Activated CD4-positive, alpha-beta T cell treated with anti-CD3 and anti-CD28 coated beads, Interleukin-2, amount 10 ng/mL, durations not matched to agents 24 days and 14 days (primary cell): Measurements from ENCODE around the gene ANXA5. TPM values are rescaled to one million over a fixed set of nuclear protein-coding genes. Genes with fewer than 3 reads are reported as not detected.
"Not testable (repeated sequence)": the region's sequence is repeated elsewhere in the genome, so short reads cannot be mapped to it uniquely, and the experiment has no call there.

Source experiments
- DNase-seq: peaks from one replicate; pipeline ENCODE4 v3.0.0; 2022
- H3K27ac Mint-ChIP-seq: one replicate; pipeline ENCODE4 v1.8.0; 2022; ENCODE audit warnings: mild to moderate bottlenecking, mixed read lengths
- H3K27me3 Mint-ChIP-seq: one replicate; pipeline ENCODE4 v1.8.0; 2022; ENCODE audit warnings: mixed read lengths
- H3K36me3 Mint-ChIP-seq: one replicate; pipeline ENCODE4 v1.8.0; 2022; ENCODE audit warnings: low read depth, mild to moderate bottlenecking, mixed read lengths
- H3K4me1 Mint-ChIP-seq: one replicate; pipeline ENCODE4 v1.8.0; 2021; ENCODE audit warnings: mixed read lengths
- H3K4me3 Mint-ChIP-seq: one replicate; pipeline ENCODE4 v1.8.0; 2022; ENCODE audit warnings: mild to moderate bottlenecking, moderate library complexity, mixed read lengths
- H3K9me3 Mint-ChIP-seq: one replicate; pipeline ENCODE4 v1.8.0; 2021; ENCODE audit warnings: mixed read lengths
- intact Hi-C: fragments of 100-400 bp; cut with micrococcal nuclease; formaldehyde crosslinking; loops from one replicate; pipeline ENCODE4 v1.15.1; 2023
- total RNA-seq: library from RNA; stranded (reverse); gene quantifications from 2 replicates; pipeline ENCODE4 v1.2.3, GENCODE V29; 2022

The ANXA5 gene
- total RNA-seq: 107 TPM in 2 replicates

GRCh38 chr4:121696581-121697461, at the start of gene ANXA5:
Gene ANXA5, minus strand, starts transcription at chr4:121696980. Its CDS starts 391 bp downstream, at chr4:121696589.
- peaks cover 25% of the 10 kb centered on the region for H3K36me3 Mint-ChIP-seq
- H3K4me1 Mint-ChIP-seq: peaks cover 39% of the 10 kb centered on the region
- intact Hi-C loops: loop anchor here (1.0 to 5.0 kb wide), 7 partner anchors 9 to 508 kb away; partner anchors contain the start of genes BBS7, CCNA2 and EXOSC9
- H3K9me3 Mint-ChIP-seq: peaks cover 9% of the 10 kb centered on the region
- peak within 1 kb of the TSS; percentile 98 for H3K4me3 Mint-ChIP-seq
- H3K27me3 Mint-ChIP-seq: peaks cover 33% of the 10 kb centered on the region
- peak within 1 kb of the TSS; percentile 100 for H3K27ac Mint-ChIP-seq
- DNase-seq: peak; percentile 94

GRCh38 chr4:121742794-121743193, 46.0 kb upstream of the ANXA5 start:
- no peak overlapping the region for H3K4me3 Mint-ChIP-seq

GRCh38 chr4:121741751-121742150, 45.0 kb upstream of the ANXA5 start:
- Mint-ChIP-seq H3K9me3 (no peaks in the 10 kb centered on the region), H3K4me1 (no peaks in the 10 kb centered on the region), H3K27me3 (peaks cover 24% of the 10 kb centered on the region), H3K36me3 (no peaks in the 10 kb centered on the region), H3K4me3 (no peak overlapping the region), H3K27ac (no peak overlapping the region)
- intact Hi-C loops: no loop called here
- DNase-seq: no peak

More at GRCh38 chr4:121742794-121743193, 46.0 kb upstream of the ANXA5 start:
- H3K9me3 Mint-ChIP-seq: no peaks in the 10 kb centered on the region
- intact Hi-C loops: no loop called here
- H3K27ac Mint-ChIP-seq: no peak overlapping the region
- H3K4me1 Mint-ChIP-seq: no peaks in the 10 kb centered on the region
- H3K27me3 Mint-ChIP-seq: peaks cover 28% of the 10 kb centered on the region
- no peaks in the 10 kb centered on the region for H3K36me3 Mint-ChIP-seq
- DNase-seq: peak; percentile 33

- H3K27ac Mint-ChIP-seq: no peak overlapping the region
- no peak overlapping the region for H3K4me3 Mint-ChIP-seq
- H3K9me3 Mint-ChIP-seq: no peaks in the 10 kb centered on the region
- H3K4me1 Mint-ChIP-seq: no peaks in the 10 kb centered on the region
- DNase-seq: peak; percentile 49
- intact Hi-C loops: no loop called here
- no peaks in the 10 kb centered on the region for H3K36me3 Mint-ChIP-seq
- peaks cover 30% of the 10 kb centered on the region for H3K27me3 Mint-ChIP-seq
These were observed 44.1 kb upstream of the ANXA5 start for GRCh38 chr4:121740796-121741409.

- Mint-ChIP-seq H3K4me1 (no peaks in the 10 kb centered on the region), H3K9me3 (no peaks in the 10 kb centered on the region), H3K27me3 (peaks cover 37% of the 10 kb centered on the region), H3K36me3 (no peaks in the 10 kb centered on the region), H3K27ac (no peak overlapping the region), H3K4me3 (no peak overlapping the region)
- intact Hi-C loops: no loop called here
- DNase-seq: no peak
These were observed 42.8 kb upstream of the ANXA5 start for GRCh38 chr4:121739575-121739974.

- no peaks in the 10 kb centered on the region for H3K9me3 Mint-ChIP-seq
- DNase-seq: no peak
- H3K4me1 Mint-ChIP-seq: no peaks in the 10 kb centered on the region
- peaks cover 36% of the 10 kb centered on the region for H3K27me3 Mint-ChIP-seq
- no peak overlapping the region for H3K27ac Mint-ChIP-seq
- intact Hi-C loops: no loop called here
- no peak overlapping the region for H3K4me3 Mint-ChIP-seq
- H3K36me3 Mint-ChIP-seq: no peaks in the 10 kb centered on the region
These were observed 42.2 kb upstream of the ANXA5 start for GRCh38 chr4:121738780-121739535.

GRCh38 chr4:121737846-121738554, 41.2 kb upstream of the ANXA5 start:
- H3K4me1 Mint-ChIP-seq: no peaks in the 10 kb centered on the region
- H3K27me3 Mint-ChIP-seq: peaks cover 33% of the 10 kb centered on the region
- DNase-seq: no peak
- no peak overlapping the region for H3K27ac Mint-ChIP-seq
- no peaks in the 10 kb centered on the region for H3K9me3 Mint-ChIP-seq
- no peak overlapping the region for H3K4me3 Mint-ChIP-seq
- intact Hi-C loops: no loop called here
- no peaks in the 10 kb centered on the region for H3K36me3 Mint-ChIP-seq

GRCh38 chr4:121736735-121737351, 40.1 kb upstream of the ANXA5 start:
- Mint-ChIP-seq H3K4me3 (no peak overlapping the region), H3K27ac (no peak overlapping the region), H3K36me3 (no peaks in the 10 kb centered on the region), H3K27me3 (peaks cover 34% of the 10 kb centered on the region), H3K9me3 (no peaks in the 10 kb centered on the region), H3K4me1 (no peaks in the 10 kb centered on the region)
- peak; percentile 77 for DNase-seq
- intact Hi-C loops: loop anchor here (1.0 kb wide), 2 partner anchors 253 to 367 kb away; no protein-coding TSS in a partner anchor

GRCh38 chr4:121734571-121734970, 37.8 kb upstream of the ANXA5 start:
- intact Hi-C loops: no loop called here
- DNase-seq: no peak
- Mint-ChIP-seq H3K4me1 (no peaks in the 10 kb centered on the region), H3K4me3 (no peak overlapping the region), H3K36me3 (no peaks in the 10 kb centered on the region), H3K9me3 (no peaks in the 10 kb centered on the region), H3K27ac (no peak overlapping the region), H3K27me3 (peaks cover 30% of the 10 kb centered on the region)

- intact Hi-C loops: no loop called here
- Mint-ChIP-seq H3K36me3 (no peaks in the 10 kb centered on the region), H3K27me3 (peaks cover 25% of the 10 kb centered on the region)
These were observed 37.2 kb upstream of the ANXA5 start for GRCh38 chr4:121733942-121734341.

GRCh38 chr4:121729753-121730152, 33.0 kb upstream of the ANXA5 start:
- H3K27ac Mint-ChIP-seq, H3K4me3 Mint-ChIP-seq, H3K36me3 Mint-ChIP-seq, H3K4me1 Mint-ChIP-seq, H3K9me3 Mint-ChIP-seq: not testable (repeated sequence)
- peaks cover 10% of the 10 kb centered on the region for H3K27me3 Mint-ChIP-seq
- DNase-seq: peak; percentile 22
- intact Hi-C loops: loop anchor here (10.0 kb wide), 1 partner anchor 55 kb away; no protein-coding TSS in a partner anchor

More at GRCh38 chr4:121733942-121734341, 37.2 kb upstream of the ANXA5 start:
- DNase-seq: no peak
- no peaks in the 10 kb centered on the region for H3K4me1 Mint-ChIP-seq
- H3K4me3 Mint-ChIP-seq: no peak overlapping the region
- no peaks in the 10 kb centered on the region for H3K9me3 Mint-ChIP-seq
- no peak overlapping the region for H3K27ac Mint-ChIP-seq

- H3K27ac Mint-ChIP-seq: no peak overlapping the region
- intact Hi-C loops: loop anchor here (10.0 kb wide), 1 partner anchor 54 kb away; no protein-coding TSS in a partner anchor
- H3K27me3 Mint-ChIP-seq: peaks cover 10% of the 10 kb centered on the region
- DNase-seq: peak; percentile 38
- H3K4me3 Mint-ChIP-seq: no peak overlapping the region
- no peaks in the 10 kb centered on the region for H3K9me3 Mint-ChIP-seq
- no peaks in the 10 kb centered on the region for H3K36me3 Mint-ChIP-seq
- peaks cover 5% of the 10 kb centered on the region for H3K4me1 Mint-ChIP-seq
These were observed 32.0 kb upstream of the ANXA5 start for GRCh38 chr4:121728798-121729226.

GRCh38 chr4:121728066-121728465, 31.3 kb upstream of the ANXA5 start:
- Mint-ChIP-seq H3K27me3 (peaks cover 10% of the 10 kb centered on the region), H3K4me1 (peaks cover 5% of the 10 kb centered on the region), H3K4me3 (no peak overlapping the region), H3K36me3 (no peaks in the 10 kb centered on the region), H3K9me3 (no peaks in the 10 kb centered on the region), H3K27ac (no peak overlapping the region)
- peak; percentile 44 for DNase-seq
- intact Hi-C loops: loop anchor here (10.0 kb wide), 1 partner anchor 53 kb away; no protein-coding TSS in a partner anchor
